ENCODE measurements around the gene M1AP.

M1AP gene

DNA sequence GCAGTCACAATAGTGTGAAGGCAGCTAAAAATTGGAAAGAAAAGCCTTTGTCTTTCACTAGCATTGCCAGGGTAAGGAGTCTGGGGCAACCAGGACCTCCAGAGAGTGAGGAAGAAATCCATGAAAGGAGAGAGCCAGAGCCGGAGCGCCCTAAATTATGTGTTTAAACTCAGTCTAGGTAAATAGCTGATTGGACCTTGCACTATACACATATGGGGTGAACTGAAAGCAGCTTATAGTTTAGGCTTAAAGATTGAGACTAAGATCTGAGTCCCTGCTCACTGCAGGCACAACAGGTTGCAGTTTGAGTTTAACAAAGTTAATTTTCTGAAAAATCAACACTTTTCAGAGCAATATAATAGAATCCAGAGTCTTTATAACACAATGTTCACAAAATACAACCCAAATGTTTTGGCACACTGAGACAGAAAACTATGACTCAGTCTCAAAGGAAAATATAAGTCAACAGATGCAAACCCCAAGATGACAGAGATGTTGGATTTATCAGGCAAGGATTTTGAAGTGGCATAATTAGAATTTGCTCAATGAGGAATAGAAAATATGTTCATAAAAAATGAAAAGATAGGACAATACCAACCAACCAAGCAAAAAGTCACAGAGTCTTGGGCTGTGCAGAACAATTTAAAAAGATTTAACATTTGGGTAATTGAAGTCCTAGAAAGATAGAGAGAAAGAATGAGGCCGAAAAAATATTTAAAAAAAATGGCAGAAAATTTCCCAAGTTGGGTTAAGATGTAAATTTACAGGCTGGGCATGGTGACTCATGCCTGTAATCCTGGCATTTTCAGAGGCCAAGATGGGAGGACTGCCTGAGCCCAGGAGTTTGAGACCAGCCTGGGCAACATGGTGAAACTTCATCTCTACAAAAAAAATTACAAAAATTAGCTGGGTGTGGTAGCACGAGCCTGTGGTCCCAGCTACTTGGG, 54.0 kb downstream of the M1AP start:
- no peak for DNase-seq (ENCODE audit: low read depth in 3 of 3)

DNA sequence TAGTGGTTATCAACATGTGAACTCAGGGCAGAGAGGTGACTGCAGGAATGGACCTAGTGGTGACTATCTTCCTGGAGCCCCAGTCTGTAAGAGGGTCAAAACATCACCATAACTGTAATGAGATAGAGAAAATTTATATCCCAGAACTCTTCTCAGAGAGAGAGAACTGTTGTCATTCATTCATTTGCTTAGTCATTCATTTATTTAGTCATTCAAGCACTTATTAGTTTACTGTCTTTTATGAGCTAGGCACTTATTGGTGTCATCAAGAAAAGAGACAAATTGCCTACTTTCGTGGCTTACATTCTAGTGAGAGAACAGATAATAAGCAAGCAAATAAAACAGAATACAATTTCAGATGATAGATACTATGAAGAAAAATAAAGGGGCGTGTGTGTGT, 59.5 kb downstream of the M1AP start:
- no peak for DNase-seq (ENCODE audit: low read depth in 3 of 3)

DNA sequence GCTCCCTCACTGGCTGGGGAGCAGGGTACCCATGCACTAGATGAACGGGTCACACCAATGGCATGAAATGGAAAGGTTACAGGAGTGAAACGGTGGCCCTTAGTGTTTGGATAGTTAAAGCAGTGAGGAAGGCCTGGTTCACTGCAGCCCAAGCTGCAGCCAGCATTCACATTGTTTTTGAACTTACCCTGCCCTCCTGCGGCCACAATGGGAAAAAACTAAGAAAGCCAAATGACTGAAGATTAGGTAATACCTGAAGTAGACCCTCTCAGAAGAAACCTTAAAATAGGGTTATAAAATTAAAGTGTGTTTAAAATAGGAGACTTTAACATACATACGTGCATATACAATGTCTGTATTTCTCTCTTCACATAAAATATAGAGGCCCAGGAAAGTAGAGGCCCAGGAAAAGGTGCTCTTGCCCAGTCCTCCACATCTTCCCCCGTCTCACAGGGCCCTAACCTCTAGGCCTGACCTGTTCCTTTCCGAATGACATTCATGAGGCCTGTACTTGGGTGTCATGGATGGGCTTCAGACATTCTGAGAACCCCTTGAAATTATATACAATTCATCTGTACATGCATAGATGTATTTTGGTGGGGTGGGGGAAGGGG, 60.4 kb downstream of the M1AP start:
- DNase-seq (ENCODE audit: low read depth in 3 of 3), result peak; percentile 15 to 31 (median 24)

DNA sequence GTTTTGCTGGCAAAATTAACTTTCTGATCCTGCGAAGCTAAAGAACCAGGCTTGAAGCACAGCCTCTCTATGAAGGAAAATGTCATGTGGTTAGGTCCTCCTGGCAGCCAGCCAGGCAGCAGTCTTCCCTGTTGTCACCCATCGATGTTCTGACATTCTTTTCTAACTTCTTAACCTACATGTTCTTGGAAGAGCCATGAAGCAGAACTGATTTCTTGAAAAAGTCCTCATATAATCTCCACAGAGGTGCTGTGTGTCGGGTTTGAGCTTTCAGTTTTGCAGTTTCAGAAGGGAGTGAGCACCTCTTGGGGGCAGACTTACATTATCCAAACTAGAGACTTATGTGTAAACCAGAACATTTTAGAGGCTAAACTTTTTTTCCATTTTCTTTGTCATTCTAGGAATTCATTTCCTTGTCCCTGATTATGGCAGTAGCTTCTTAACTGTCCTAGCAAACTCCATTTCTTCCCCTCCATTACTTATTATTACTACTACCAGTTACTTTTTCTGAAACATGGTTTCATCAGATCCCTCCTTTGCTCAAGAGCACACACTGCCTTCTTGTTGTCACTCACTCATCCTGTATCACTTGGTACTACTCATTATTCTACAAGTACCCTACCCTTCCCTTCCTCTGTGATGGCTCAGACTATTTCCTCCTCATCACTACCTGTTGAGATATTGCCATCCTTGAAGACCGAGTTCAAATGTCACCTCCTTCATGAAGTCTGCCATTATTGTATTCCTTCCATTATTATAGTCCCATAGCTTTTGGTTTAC, 62.5 kb downstream of the M1AP start:
- no peak for DNase-seq (ENCODE audit: low read depth in 3 of 3)

DNA sequence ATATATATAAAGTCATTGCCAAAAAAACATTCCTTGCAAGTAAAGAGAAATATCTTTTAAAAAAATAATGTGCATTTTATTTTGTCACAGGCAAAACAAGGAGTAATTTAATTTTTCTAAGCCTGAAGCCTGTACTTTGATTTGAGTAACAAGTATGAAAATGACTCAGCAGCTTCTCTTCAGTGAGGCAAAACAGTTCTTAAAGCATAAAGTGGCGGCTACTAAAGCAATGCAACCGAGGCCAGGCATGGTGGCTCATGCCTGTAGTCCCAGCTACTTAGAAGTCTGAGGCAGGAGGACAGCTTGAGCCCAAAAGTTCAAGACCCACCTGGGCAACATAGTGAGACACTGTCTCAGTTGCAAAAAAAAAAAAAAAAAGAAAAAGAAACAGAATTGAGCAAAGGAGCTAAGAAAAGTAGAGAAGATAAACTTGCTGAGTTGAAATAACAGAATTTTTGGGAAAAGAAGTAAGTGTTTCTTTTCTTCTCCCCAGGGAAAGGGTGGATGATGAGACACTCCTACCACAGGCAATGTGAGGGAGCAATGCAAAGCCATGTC, 64.0 kb downstream of the M1AP start:
- no peak for DNase-seq (ENCODE audit: low read depth in 3 of 3)

DNA sequence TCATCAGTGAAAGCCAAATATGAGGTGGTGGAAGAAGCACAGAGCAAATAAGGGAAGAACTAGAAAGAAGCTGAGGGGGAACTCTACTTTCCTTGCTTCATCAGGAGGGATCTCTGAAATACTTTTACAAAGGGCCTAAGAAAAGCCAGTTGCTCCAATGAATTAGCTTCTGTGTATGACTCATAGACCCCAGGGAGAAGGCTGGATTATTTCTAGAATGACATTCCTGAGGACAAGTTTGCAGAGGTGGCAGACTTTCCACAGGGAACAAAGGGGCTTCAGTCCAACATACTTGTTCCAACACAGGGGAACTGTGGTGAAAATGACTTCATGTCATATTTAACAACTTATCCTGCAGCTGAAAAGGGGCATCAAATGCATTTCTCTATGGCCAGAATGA, 64.6 kb downstream of the M1AP start:
- DNase-seq (ENCODE audit: low read depth in 3 of 3), result no peak

DNA sequence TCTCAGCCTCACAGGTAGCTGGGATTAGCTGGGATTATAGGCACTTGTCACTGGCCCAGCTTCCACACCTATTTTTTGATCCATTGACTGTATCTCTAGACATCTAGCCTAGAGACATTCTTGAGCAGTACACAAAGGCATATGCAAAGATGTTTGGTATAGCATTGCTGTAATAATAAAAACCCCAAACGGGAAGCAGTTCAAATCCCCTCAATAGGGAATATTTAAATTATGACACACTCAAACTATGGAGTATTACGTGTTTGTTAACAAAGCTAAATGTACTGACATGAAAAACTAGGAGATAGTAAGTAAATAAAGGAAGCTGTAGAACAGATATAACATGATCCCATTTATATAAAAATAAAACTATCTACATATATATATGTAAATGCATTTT, 65.9 kb downstream of the M1AP start:
- DNase-seq (ENCODE audit: low read depth in 3 of 3), result no peak

DNA sequence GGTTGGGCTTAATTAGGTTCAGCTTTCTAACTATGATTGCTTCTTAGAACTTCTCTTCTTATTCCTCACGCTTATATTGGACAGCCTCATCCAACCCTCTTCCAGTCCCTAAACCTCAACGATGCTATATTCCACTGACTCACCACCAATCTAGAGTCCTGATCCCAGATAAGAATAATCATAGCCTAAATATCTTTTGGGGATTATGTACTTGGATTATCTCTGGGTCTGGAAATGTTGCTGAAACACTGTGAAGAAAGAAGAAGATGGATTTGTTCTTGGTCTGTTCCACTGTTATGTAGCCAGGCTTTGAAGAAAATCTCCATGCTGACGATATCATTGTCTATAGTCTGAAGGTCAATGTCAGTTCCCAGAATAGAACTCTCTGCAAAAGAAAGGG, 66.7 kb downstream of the M1AP start:
- DNase-seq (ENCODE audit: low read depth in 3 of 3), result no peak

DNA sequence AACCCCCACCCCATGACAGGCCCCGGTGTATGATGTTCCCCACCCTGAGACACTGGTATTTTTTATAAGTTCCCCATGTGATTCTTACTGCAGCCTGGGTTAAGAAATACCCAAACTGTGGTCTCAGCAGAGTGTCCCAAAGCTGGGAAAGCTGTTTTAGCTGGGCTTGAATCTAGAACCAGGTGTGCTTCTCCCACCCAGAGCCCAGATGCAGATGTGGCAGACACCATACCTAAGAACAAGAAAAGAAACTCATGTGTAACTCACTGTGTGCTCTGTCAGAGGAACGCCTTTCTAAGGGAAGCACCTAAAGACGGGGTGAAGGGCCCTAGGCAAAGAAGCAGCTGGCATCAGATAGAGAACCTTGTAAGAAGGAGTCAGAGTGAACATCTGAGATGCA, 69.7 kb downstream of the M1AP start:
- DNase-seq (ENCODE audit: low read depth in 3 of 3), result no peak

DNA sequence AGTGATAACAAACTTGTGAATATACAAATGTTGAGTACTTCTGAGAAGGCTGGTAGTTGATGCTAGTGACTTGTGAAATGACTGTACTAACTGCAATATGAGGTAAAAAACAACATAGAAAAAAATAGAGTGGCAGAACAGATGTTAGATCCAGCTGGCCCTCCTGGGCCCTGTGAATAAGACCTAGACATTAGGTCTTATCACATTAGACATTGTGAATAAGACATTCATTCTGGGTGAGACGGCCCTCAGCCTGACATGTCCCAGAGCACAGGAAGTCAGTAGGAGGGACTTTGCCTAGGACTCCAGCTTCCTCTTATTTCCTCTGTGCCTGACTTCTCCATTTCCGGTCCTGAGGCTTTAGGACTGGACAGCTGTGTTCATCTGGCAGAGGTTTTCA, 70.7 kb downstream of the M1AP start:
- DNase-seq (ENCODE audit: low read depth in 3 of 3), result no peak

DNA sequence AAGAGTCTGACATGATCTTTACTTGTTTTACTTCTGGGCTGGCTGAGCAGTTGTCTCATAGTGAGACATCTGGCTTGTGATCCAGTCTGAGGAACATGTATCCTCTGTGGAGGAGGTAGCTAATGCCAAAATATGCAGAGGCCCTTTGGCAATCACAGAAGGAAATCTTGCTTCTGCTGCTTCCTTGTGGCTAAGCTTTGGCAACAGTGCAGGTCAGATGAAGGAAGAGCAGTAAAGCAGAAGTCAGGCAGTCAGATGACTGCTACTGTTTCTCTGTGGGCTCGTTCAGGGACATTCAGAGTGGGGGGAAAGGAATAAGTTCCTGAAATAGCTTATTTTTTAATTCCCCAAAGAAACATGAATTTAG, 71.3 kb downstream of the M1AP start:
- DNase-seq (ENCODE audit: low read depth in 3 of 3), result no peak

DNA sequence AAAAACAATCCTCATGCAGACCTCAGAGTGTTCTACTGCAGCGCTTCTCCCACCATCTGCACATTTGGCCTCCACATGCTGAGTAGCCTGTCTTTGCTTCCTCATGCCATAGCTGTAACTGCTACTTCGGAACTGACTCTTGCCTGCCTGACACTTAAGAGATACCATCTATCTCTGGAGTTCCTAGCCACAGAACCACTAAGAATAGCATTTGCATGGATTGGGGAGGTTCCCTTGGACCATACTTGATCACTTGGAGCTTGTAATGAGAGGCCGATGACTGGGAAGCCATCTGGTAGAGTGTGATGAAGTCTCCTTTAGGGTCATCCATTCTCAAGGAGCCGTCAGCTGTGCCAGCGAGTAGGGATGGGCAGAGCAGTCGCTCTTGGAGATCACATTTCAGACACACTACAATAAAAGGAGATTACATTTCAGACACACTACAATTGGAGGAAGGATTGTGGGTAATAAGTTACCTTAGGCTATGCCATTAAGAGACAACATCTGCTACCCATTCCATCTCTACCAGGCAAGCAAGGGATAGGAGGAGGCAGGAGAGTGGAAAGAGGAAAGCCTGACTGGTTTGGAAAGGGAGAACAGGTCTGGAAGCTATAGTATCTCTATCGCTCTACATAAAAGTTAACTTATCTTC, 71.8 kb downstream of the M1AP start:
- DNase-seq (ENCODE audit: low read depth in 3 of 3), result no peak

DNA sequence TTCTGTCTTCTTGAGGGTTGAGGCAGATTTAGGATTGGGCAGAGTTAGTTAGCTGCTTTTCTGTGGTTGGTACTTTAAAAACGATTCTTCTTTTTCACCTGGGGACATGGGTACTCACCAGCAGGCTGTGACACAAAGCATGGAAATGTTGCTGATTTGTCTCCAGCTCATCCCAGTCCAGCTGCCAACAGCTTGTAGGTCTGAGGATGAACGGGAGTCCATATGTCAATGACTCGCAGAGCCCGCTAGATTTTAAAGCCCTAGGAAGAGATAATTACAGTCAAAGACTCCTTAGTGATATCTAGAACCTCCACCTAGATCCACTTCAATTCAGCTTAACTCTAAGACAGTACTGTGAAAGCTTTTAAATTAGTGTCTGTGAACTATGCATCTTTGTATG, 72.8 kb downstream of the M1AP start:
- DNase-seq (ENCODE audit: low read depth in 3 of 3), result no peak

DNA sequence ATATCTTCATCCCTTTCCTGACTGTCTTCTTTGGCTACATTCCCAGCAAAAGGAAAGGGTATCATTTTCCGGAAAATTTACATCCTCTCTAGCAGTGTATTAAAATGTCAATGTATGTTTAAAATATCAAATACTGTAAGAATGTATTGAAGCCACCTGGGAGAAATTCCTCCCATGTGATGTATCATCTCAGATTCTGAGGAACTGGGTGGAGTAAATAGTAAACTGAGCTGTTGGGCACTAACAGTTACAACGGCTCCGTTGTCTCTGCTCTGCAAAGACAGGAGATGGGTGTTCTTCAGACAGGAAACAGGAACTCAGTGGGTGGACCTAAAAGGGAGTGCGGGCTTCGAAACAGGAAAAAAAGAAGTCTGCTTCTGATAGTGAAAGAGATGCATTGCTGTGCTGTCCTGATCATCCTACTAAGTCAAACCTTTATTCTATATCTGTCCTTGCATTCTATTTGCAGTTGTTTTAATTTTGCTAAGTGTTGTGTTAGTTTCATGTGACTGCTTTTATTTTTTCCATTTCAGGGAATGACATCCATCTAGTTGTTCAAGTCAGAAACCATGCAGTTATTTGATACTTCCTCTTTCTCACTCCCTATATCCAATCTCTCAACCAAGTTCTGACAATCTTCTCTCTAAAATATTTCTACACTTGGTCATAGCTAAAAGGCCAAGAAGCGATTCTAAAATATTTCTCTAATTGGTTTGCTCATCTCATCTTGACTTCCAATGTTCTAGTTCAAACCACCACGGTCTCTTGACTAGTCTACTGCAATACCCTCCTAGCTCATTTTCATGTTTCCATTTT, 74.2 kb downstream of the M1AP start:
- DNase-seq (ENCODE audit: low read depth in 3 of 3), result no peak

DNA sequence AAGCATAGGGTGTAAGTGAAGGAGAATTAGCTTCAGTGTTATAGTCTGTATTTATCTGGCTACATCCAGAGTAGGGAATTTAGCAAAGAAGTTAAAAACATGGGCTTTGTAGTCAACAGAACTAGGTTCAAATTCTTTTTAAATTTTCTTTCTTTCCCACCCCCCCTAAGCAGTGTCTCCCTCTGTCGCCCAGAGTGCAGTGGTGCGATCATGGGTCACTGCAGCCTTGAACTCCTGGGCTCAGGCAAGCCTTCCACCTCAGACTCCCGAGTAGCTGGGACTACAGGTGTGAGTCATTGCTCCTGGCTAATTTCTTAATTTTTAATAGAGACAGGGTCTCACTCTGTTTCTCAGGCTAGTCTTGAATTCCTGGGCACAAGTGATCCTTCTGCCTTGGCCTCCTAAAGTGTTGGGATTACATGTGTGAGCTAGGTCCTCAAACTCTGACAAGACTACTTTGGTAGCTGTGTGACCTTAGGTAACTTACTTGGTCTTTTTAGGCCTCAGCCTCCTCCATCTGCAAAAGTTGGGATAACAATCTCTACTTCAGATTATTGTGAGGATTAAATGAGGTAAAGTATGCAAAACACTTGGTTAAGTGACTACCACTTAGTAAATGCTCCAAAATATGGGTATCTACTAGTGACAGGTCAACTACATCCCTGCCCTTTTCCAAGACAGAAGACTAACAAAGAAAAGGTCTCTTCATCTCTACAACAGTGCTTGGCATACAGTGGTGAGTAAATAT, 75.8 kb downstream of the M1AP start:
- DNase-seq (ENCODE audit: low read depth in 3 of 3), result no peak

DNA sequence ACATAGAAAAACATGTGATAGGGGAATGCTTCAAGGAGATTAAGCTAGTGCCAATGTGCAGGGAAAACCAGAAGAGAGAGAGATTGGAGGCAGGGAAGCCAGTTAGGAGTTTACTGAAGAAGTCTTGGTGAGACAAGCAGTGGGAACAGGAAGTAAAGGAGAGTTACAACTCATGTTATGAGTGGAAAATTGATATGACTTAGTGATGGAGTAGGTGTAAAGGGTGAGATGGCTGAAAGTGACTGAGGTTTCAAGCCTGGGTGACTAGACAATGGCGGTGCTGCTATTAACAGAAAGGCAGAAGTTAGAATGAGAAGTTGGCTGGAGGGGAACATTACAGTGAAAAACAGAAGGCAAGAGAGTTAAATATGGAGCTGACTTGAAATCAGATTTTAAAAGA, 77.1 kb downstream of the M1AP start:
- no peak for DNase-seq (ENCODE audit: low read depth in 3 of 3)

DNA sequence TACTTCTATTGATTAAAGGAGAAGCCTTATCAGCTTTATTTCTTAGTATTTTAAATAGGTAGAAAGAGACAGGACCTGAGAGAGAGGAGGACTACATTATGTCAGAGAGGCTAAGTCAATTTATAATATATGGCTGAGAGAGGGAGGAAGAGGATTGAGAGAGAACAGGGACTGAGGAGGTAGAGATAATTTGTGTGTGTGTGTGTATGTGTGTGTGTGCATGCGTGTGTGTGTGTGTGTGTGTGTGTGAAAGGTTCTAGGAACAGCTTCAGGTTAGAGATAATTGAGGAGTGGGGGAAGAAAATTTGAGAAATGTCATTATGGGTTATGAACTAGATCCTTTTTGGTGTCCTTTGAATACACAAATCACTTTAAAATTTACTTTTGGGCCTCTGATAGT, 78.4 kb downstream of the M1AP start:
- DNase-seq (ENCODE audit: low read depth in 3 of 3), result no peak

DNA sequence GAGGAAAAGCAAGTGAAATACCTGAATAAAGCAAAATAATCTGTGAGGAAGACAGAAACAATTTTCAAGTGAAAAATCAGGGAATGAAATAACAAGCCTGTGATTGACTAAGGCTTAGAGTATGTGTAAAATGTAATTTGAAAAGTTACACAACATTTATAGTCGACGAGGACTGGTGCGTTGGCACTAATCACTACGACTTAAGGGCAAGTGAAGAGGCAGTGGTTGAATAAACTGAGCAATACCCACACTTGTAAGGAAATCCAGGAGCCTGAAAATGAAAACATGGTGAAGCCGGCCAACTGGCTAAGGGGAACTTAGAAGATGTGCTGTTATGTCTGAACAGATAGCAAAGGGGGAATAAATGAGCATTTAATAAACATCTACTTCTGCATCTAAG, 80.2 kb downstream of the M1AP start:
- DNase-seq (ENCODE audit: low read depth in 3 of 3), result no peak

DNA sequence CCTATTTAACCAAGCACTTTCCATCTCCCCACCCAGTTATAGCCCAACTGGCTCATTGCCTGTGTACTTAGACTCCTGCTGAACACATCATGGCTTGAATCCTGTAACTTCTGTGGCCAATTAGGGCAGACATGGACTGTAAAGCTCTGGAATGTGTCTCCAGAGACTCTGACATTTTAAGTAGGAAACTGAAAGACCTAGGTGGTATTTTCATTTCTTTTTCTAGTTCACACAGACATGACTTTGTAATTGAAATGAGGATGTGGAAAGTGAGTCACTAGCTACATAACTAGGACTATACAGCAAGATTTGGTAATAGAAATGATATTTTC, 81.4 kb downstream of the M1AP start:
- no peak for DNase-seq (ENCODE audit: low read depth in 3 of 3)

DNA sequence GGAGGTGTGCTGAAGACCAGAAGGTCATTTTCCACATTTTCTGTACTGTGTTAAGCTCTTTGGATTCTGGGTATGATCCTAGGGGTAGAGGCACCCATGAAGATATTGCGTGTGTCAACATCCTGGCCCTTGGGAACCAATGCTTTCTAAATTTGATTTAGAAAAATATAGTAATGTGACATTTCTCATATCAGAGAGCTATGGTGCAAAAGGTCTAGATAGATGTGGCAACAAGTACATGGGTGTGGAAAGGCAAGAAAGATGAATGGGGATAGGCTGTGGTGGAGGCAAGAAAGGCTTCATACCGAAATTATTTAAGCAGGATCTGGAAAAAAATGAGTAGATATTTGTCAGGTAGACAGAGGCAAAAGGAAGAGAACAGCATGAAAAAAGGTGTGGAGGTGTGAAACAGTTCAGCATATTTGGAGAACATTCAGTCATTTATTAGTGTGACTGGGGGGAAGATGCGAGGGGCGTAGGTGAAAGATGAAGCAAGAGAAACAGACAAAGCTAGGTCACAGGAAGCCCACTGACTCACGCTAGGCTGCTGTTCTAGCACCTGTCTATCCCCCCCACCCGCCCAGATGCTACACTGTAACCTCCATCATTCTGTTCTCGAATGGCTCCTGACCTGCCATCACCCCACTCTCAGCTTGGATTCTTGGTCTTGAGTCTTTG, 81.9 kb downstream of the M1AP start:
- no peak for DNase-seq (ENCODE audit: low read depth in 3 of 3)

Measured in stimulated activated CD4-positive, alpha-beta T cell treated with anti-CD3 and anti-CD28 coated beads, TNF-alpha, amount 100 ng/mL, for 4 hours (primary cell).